Fibroblast of the aortic adventitia (primary cell): ENCODE results near the gene ASPRV1. TPM values are rescaled to one million over a fixed set of nuclear protein-coding genes. Genes with fewer than 3 reads are reported as not detected.
"Not testable (repeated sequence)": the region's sequence is repeated elsewhere in the genome, so short reads cannot be mapped to it uniquely, and the experiment has no call there.

ENCODE experiments used
- DNase-seq: peaks from one replicate; pipeline ENCODE4 v3.0.0-alpha.2; 2010; ENCODE audit warnings: low read depth
- H3K4me3 ChIP-seq: 2 replicates; pipeline ENCODE4 v1.5.1; 2011; ENCODE audit warnings: low read depth, mild to moderate bottlenecking, control low read depth, low read length, moderate library complexity
- total RNA-seq: library from RNA; depleted of rRNA; stranded (reverse); fragments of >200 nt; gene quantifications from 2 replicates; pipeline ENCODE4 v1.2.3, GENCODE V29; 2012; ENCODE audit warnings: low replicate concordance
- TF ChIP-seq, protein P1 (sequence below): IDR thresholded peaks from 2 replicates; pipeline ENCODE4 v1.5.1; 2011; ENCODE audit warnings: mild to moderate bottlenecking, low read length, control low read depth, inconsistent platforms; ENCODE audit not compliant: insufficient read depth

ASPRV1 gene
- total RNA-seq, 1 donor = 0.54 TPM

DNA sequence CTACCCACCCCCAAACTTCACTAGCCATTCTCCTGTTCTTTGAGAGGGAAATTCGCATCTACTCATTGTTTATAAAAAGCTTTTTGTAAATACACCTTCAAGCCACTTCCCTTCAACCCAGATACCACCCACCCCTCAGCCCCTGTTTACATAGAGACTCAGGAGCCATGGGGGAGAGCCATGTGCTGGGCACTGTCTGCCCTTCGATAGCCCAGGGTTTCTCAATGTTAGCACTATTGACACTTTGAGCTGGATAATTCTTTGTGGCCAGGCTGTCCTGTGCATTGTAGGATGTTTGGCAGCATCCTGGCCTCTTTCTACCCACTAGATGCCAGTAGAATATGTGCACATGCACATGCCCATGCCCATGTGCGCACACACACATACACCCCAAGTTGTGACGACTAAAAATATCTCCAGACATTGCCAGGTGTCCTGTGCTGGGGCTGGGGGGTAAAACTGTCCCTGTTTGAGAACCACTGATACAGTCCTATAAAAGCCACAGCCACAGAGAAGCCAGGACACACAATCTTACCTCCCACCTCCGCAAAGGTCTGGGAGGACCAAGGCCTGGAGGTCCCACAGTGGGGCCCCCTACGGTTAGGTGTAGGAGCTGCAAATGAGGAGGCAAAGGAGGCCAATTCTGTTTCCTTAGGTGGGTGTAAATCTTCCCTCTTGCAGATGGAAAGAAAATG lies 44.5 kb upstream of the ASPRV1 start:
- TF ChIP-seq, protein P1, sequence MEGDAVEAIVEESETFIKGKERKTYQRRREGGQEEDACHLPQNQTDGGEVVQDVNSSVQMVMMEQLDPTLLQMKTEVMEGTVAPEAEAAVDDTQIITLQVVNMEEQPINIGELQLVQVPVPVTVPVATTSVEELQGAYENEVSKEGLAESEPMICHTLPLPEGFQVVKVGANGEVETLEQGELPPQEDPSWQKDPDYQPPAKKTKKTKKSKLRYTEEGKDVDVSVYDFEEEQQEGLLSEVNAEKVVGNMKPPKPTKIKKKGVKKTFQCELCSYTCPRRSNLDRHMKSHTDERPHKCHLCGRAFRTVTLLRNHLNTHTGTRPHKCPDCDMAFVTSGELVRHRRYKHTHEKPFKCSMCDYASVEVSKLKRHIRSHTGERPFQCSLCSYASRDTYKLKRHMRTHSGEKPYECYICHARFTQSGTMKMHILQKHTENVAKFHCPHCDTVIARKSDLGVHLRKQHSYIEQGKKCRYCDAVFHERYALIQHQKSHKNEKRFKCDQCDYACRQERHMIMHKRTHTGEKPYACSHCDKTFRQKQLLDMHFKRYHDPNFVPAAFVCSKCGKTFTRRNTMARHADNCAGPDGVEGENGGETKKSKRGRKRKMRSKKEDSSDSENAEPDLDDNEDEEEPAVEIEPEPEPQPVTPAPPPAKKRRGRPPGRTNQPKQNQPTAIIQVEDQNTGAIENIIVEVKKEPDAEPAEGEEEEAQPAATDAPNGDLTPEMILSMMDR = no peak
- DNase-seq = no peak
- no peak overlapping the region for H3K4me3 ChIP-seq

- TF ChIP-seq, protein P1 = no peak
- DNase-seq = no peak
- H3K4me3 ChIP-seq = no peak overlapping the region
Measured at GRCh38 chr2:70005216-70005615, 43.8 kb upstream of the ASPRV1 start.

- H3K4me3 ChIP-seq = no peak overlapping the region
- TF ChIP-seq, protein P1 = no peak
- DNase-seq = no peak
Measured at GRCh38 chr2:70003093-70003830, 41.8 kb upstream of the ASPRV1 start.

- TF ChIP-seq, protein P1 = no peak
- no peak overlapping the region for H3K4me3 ChIP-seq
- no peak for DNase-seq
Measured at GRCh38 chr2:70002241-70002899, 40.9 kb upstream of the ASPRV1 start.

GRCh38 chr2:70000529-70000928 lies 39.1 kb upstream of the ASPRV1 start:
- not testable (repeated sequence) for H3K4me3 ChIP-seq, DNase-seq

- no peak overlapping the region for H3K4me3 ChIP-seq
- TF ChIP-seq, protein P1 = no peak
- DNase-seq = no peak
Measured at GRCh38 chr2:69998761-69999160, 37.3 kb upstream of the ASPRV1 start.
